ENCODE measurements around the gene PDPN.

DNA sequence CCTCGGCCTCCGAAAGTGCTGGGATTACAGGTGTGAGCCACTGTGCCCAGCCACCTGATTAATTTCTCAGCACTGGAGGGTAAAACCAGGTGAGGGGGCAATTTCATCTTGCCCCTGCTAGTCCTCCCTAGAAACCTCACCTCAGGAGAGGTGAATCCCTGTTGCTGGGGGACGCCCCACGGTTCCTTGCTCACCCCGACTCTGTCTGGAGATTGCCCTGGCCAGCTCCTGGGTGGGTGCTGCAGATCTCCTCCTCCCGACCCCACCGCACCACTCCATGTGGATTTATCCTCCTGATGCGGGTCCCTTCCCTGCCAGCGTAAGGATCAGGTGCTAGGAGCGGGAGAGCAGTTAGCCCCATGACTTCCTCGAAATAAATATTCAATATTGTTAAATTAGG lies 34.9 kb downstream of the PDPN start:
- TF ChIP-seq, protein P1, sequence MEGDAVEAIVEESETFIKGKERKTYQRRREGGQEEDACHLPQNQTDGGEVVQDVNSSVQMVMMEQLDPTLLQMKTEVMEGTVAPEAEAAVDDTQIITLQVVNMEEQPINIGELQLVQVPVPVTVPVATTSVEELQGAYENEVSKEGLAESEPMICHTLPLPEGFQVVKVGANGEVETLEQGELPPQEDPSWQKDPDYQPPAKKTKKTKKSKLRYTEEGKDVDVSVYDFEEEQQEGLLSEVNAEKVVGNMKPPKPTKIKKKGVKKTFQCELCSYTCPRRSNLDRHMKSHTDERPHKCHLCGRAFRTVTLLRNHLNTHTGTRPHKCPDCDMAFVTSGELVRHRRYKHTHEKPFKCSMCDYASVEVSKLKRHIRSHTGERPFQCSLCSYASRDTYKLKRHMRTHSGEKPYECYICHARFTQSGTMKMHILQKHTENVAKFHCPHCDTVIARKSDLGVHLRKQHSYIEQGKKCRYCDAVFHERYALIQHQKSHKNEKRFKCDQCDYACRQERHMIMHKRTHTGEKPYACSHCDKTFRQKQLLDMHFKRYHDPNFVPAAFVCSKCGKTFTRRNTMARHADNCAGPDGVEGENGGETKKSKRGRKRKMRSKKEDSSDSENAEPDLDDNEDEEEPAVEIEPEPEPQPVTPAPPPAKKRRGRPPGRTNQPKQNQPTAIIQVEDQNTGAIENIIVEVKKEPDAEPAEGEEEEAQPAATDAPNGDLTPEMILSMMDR (optimal IDR thresholded peaks at IDR 0.05 in 1 of 3, IDR thresholded peaks at IDR 0.05 in 1 of 3, conservative IDR thresholded peaks at IDR 0.05 in 1 of 3; ENCODE audit: extremely low read depth in 1 of 3, insufficient read depth in 2 of 3, low read length in 3 of 3): no peak
- no peak for TF ChIP-seq EZH2 (IDR thresholded peaks at IDR 0.05; ENCODE audit: low read length)

All from keratinocyte (primary cell).